Urinary bladder (tissue), 4 donors: ENCODE results near the gene ZDHHC14. TPM values are rescaled to one million over a fixed set of nuclear protein-coding genes. Genes with fewer than 3 reads are reported as not detected.
"Not testable (repeated sequence)": the region's sequence is repeated elsewhere in the genome, so short reads cannot be mapped to it uniquely, and the experiment has no call there.

Experiments used
- DNase-seq: peaks from one replicate; pipeline ENCODE4 v3.0.0-alpha.2; 2015; ENCODE audit errors: extremely low spot score
- H3K27ac ChIP-seq: one replicate; pipeline ENCODE4 v1.5.1; 2013; ENCODE audit warnings: low read depth, mild to moderate bottlenecking, moderate library complexity
- H3K36me3 ChIP-seq: one replicate; pipeline ENCODE4 v1.6.1; 2013; ENCODE audit warnings: mild to moderate bottlenecking, moderate library complexity; ENCODE audit not compliant: insufficient read depth
- H3K4me1 ChIP-seq: one replicate; pipeline ENCODE4 v1.6.1; 2013; ENCODE audit warnings: mild to moderate bottlenecking, moderate library complexity; ENCODE audit not compliant: insufficient read depth
- H3K4me3 ChIP-seq: one replicate; pipeline ENCODE4 v1.5.1; 2013; ENCODE audit warnings: low read depth, low read length
- WGBS: extraction: QIAGEN DNeasy Blood & Tissue Kit; methylation state at CpG from one replicate; pipeline ENCODE4 v1.1.7; 2013; 5-methylcytosine and 5-hydroxymethylcytosine counted together
- polyA plus RNA-seq: library from polyadenylated mRNA; stranded (reverse); fragments of 200-250 nt; gene quantifications from one replicate; pipeline ENCODE4 v1.2.3, GENCODE V29; 2013
- total RNA-seq: library from RNA; depleted of rRNA; stranded (reverse); fragments of >200 nt; gene quantifications from one replicate; pipeline ENCODE4 v1.2.3, GENCODE V29; 2014
- donor health status: healthy with polysubstance abuse.
- donor health status: healthy.

The ZDHHC14 gene
- total and polyA plus RNA-seq, 2 donors: 9.6 to 10.2 TPM

DNA sequence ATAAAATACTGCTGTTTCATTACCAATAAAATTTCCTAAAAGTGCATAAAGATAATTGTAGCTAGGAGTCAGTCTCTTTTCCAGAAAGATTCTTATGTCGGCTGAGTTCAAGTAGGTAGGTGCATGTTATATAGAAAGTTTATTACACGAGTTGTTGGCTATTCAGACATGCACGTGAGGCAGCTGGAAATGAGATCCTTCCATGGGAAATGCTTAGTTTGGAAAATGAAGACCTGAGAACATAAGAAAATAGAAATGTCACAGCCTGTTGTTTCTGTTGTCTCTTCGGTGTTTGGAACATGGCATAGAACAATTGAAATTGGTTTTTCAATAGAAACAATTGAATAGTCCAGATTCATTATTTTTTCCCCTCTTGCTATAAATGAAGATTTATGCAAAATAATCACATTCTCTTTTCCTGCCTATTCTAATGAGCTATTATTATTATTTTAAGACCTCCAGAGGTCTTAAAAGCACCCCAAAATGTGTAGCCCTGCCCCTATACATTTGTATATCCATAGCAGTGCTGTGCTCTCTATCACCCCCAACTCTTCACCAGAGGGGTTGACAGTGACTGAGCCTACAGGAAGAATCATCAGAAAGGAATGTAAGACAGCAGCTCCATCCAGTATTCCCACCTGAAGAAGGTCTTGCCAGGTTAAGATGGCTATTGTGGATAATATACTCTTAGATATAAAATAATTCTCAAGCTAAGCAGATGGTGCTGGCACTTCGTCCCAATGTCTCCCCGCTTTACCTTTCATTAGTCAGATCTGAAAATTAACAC, 82.2 kb downstream of the ZDHHC14 start:
- 89% methylated on average over 6 of the region's 6 CpGs for WGBS
- no peak overlapping the region for H3K4me3 ChIP-seq
- no peak overlapping the region for H3K27ac ChIP-seq
- H3K36me3 ChIP-seq: no peaks in the 10 kb centered on the region
- DNase-seq: no peak
- H3K4me1 ChIP-seq: no peaks in the 10 kb centered on the region

GRCh38 chr6:157463743-157464135, 82.7 kb downstream of the ZDHHC14 start:
- H3K4me3 ChIP-seq, DNase-seq, H3K4me1 ChIP-seq, H3K36me3 ChIP-seq, H3K27ac ChIP-seq: not testable (repeated sequence)
- WGBS: 97% methylated on average over 4 of the region's 4 CpGs

DNA sequence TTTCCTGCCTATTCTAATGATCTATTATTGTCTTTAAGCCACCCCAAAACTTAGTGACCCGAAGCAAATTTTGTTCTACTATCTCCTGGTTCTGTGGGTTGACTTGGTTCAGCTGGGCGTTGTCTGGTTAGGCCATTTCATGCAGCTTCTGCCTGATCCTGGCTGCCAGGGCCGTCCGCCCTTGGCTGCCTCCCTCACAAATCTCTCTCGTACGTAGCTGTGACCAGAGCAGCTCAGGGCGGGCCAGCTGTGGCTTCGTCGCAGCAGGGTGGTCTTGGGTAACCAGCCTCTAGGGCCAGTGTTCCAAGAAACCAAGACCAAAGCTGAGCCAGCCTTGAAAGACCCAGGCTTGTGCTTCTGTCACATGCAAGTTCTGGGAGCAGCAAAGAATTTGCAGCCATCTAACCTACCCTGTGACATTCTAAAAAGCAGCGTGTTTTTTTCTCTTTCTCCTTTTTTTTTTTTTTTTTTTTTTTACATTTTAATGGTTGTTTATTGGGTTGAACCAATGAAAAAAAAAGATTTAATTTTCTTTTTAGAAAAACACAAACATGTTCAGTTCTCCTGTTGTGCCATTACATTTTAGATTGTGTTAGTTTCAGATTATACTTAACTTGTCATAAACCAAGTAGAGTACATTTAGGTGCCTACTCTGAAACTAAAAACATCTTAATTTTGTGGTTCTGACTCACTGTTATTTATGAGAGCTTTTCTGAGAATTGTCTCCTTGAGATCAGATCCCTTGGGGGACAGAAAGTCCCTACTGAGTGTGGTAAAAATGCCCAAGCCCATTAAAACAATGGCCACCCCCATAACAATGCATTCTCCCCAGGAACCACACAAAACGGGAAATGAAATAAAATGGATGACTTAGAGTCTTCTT, 83.9 kb downstream of the ZDHHC14 start:
- H3K27ac ChIP-seq: no peak overlapping the region
- 77% methylated on average over 11 of the region's 11 CpGs for WGBS
- no peaks in the 10 kb centered on the region for H3K36me3 ChIP-seq
- H3K4me1 ChIP-seq: no peaks in the 10 kb centered on the region
- no peak overlapping the region for H3K4me3 ChIP-seq
- no peak for DNase-seq

- Histone ChIP-seq H3K36me3 (no peaks in the 10 kb centered on the region), H3K27ac (no peak overlapping the region), H3K4me1 (no peaks in the 10 kb centered on the region), H3K4me3 (no peak overlapping the region)
- DNase-seq: no peak
- 99% methylated on average over 4 of the region's 4 CpGs for WGBS
Measured at GRCh38 chr6:157466342-157466648, 85.3 kb downstream of the ZDHHC14 start.

DNA sequence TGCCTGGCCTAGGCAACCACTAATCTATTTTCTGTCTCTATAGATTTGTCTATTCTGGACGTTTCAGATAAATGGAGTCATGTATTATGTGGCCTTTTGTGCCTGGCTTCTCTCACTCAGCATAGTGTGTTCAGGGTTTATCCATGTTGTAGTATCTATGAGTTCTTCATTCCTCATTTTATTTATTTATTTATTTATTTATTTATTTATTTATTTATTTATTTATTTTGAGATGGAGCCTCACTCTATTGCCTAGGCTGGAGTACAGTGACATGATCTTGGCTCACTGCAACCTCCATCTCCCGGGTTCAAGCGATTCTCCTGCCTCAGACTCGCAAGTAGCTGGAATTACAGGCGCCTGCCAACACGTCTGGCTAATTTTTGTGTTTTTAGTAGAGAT, 86.3 kb downstream of the ZDHHC14 start:
- H3K4me3 ChIP-seq, H3K4me1 ChIP-seq, DNase-seq, H3K36me3 ChIP-seq, H3K27ac ChIP-seq: not testable (repeated sequence)
- 97% methylated on average over 6 of the region's 6 CpGs for WGBS

GRCh38 chr6:157468054-157468453, 87.1 kb downstream of the ZDHHC14 start:
- 59% methylated on average over 3 of the region's 3 CpGs for WGBS
- Histone ChIP-seq H3K27ac (no peak overlapping the region), H3K4me3 (no peak overlapping the region), H3K36me3 (no peaks in the 10 kb centered on the region), H3K4me1 (no peaks in the 10 kb centered on the region)
- no peak for DNase-seq

- 73% methylated on average over 4 of the region's 4 CpGs for WGBS
- no peaks in the 10 kb centered on the region for H3K4me1 ChIP-seq
- no peak overlapping the region for H3K27ac ChIP-seq
- no peak overlapping the region for H3K4me3 ChIP-seq
- DNase-seq: no peak
- H3K36me3 ChIP-seq: no peaks in the 10 kb centered on the region
Measured at GRCh38 chr6:157468574-157468973, 87.6 kb downstream of the ZDHHC14 start.

DNA sequence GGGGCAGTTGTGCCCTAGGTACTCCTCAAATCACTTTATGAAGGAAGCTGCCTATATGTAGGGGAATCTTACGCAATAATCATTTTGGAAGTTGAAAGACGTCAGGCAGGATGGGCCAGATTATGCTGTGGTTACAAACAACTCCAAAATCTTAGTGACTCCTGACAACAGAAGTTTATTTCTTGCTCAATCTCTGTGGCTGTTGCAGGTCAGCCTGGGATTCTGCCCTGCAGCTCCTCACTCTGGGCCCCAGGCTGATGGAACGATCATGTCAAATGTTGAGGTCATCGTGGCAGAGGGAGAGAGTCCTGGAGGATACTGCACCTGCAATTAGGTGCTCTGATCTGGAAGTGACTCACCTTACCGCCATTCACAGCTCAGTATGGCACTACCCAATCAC, 88.4 kb downstream of the ZDHHC14 start:
- WGBS: 86% methylated on average over 5 of the region's 5 CpGs
- no peaks in the 10 kb centered on the region for H3K36me3 ChIP-seq
- no peak overlapping the region for H3K27ac ChIP-seq
- H3K4me3 ChIP-seq: no peak overlapping the region
- H3K4me1 ChIP-seq: no peaks in the 10 kb centered on the region
- DNase-seq: no peak

DNA sequence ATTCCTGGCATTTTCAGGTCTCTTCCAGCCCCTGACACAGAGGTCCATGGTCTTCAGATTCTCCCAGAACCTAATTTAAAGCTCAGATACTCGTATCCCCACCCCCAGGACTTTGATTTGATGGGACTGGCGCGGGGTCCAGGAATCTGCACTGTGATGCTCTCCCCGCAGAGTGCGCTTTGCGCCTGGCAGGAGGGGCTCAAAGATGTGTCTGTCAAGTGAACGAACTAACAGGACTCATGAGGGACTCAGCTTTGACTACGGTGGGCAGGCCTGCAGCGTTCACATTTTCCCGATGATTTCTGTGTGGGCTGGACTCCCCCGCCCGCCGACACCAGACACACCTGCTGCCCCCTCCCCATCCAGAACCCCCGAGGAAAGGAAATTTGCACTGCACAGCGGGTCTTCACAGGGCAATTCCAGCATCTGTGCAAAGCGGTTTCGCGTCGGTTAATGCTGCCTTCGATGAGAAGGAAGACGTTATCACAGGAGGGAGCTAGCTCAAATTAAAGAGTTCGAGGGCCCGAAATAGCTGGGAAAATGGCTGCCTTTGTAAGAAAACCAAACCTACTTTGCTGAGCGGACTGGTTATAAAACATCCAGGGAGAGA, 90.2 kb downstream of the ZDHHC14 start:
- DNase-seq: no peak

DNA sequence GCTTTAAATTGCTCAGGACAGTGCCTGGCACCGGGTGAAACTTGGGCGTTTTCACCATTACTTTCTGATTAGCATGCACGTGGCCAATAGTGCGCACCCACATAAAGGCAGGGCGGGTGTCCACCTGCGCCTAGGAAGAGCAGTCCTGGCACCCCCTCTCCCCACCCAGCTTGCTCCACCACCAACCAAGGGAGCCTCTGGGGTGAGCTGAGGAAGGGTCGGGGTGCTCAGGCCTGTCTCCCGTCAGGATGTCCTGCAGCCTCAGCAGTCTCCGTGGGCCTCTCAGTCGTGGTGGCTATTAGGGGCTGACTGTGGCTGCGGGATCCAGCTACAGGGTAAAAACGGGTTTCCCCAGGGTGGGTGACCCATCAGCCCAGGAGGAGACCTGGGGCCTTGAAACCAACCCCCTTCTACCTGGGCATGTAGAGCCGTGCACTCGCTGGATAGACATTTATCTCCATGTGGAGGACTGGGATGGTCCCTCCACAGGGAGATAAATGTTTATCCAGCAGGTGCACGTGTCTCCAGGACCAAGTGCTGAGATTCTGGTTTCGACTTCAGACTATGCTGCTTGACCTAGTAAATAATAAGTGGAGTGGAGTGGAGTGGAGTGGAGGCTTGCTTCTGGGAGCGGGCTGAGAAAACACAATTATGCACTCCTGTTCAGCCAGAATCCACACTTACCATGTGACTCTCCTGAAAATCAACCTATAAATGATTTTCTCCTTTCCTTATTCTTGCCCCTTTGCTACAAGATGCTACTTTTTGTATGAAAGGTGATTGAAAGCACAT, 91.1 kb downstream of the ZDHHC14 start:
- Histone ChIP-seq H3K4me1 (no peaks in the 10 kb centered on the region), H3K36me3 (no peaks in the 10 kb centered on the region), H3K27ac (no peak overlapping the region), H3K4me3 (no peak overlapping the region)
- DNase-seq: no peak
- 90% methylated on average over 17 of the region's 17 CpGs for WGBS

More for the DNA sequence above, 90.2 kb downstream of the ZDHHC14 start:
- Histone ChIP-seq H3K4me1 (no peaks in the 10 kb centered on the region), H3K27ac (no peak overlapping the region), H3K36me3 (no peaks in the 10 kb centered on the region), H3K4me3 (no peak overlapping the region)
- WGBS: 95% methylated on average over 24 of the region's 24 CpGs

DNA sequence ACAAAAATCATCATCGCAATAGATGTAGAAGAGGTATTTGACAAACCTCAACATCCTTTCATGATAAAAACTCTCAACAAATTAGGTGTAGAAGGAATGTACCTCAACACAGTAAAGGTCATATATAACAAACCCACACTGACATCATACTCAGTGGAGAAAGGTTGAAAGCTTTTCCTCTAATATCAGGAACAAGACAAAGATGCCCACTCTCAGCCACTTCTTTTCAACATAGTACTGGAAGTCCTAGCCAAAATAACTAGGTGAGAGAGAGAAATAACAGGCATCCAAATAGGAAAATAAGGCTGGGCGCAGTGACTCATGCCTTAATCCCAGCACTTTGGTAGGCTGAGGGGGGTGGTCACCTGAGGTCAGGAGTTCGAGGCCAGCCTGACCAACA, 95.8 kb downstream of the ZDHHC14 start:
- Histone ChIP-seq H3K27ac (no peak overlapping the region), H3K4me1 (no peaks in the 10 kb centered on the region), H3K4me3 (no peak overlapping the region), H3K36me3 (no peaks in the 10 kb centered on the region)
- no peak for DNase-seq
- 95% methylated on average over 3 of the region's 3 CpGs for WGBS

DNA sequence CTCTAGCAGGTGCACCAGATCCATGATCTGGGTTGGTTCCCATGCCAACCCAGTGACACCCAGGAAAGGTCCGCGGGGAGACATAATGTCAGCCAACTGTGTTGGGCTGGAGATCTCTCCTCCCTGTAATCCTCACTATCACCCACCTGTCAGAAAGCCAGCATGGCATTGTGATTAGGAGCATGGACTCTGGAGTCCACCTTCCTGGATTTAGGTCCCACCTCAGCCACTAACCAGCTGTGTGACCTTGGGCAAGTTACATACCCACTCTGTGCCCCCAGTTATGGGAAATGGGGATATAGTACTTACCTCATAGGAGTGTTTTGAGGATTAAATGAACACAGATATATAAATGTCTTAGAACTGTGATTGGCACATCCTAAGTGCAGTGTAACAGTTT, 97.9 kb downstream of the ZDHHC14 start:
- Histone ChIP-seq H3K27ac (no peak overlapping the region), H3K36me3 (no peaks in the 10 kb centered on the region), H3K4me3 (no peak overlapping the region), H3K4me1 (no peaks in the 10 kb centered on the region)
- WGBS: 96% methylated on average over 2 of the region's 2 CpGs
- no peak for DNase-seq
